BLaER1 treated with 17β-estradiol and CSF1 and Interleukin-3, amounts not matched to agents 10 nM and 100 nM (cell line): ENCODE data around the gene VCAM1.
A peak's percentile ranks its signal among the peaks of the same experiment; 100 is the strongest.

Source experiments
- H3K27ac ChIP-seq, 11 experiments: shearing (Covaris generic); formaldehyde crosslinking; 2 replicates each; pipeline ENCODE4 v1.8.1; 2022
- H3K27me3 ChIP-seq, 11 experiments: shearing (Covaris generic); formaldehyde crosslinking; 2 replicates each; pipeline ENCODE4 v1.8.1; 2022
- H3K36me3 ChIP-seq, 11 experiments: shearing (Covaris generic); formaldehyde crosslinking; 2 replicates each; pipeline ENCODE4 v1.8.1; 2022
- H3K4me1 ChIP-seq, 10 experiments: shearing (Covaris generic); formaldehyde crosslinking; 2 replicates each; pipeline ENCODE4 v1.8.1; 2022
- H3K4me2 ChIP-seq, 11 experiments: shearing (Covaris generic); formaldehyde crosslinking; 2 replicates each; pipeline ENCODE4 v1.8.1; 2022
- H3K4me3 ChIP-seq, 10 experiments: shearing (Covaris generic); formaldehyde crosslinking; 2 replicates each; pipeline ENCODE4 v1.8.1; 2022
- H3K9ac ChIP-seq, 11 experiments: shearing (Covaris generic); formaldehyde crosslinking; 2 replicates each; pipeline ENCODE4 v1.8.1; 2022
- H3K9me3 ChIP-seq, 11 experiments: shearing (Covaris generic); formaldehyde crosslinking; replicated peaks in 1 of 11; 2 replicates each; pipeline ENCODE4 v1.8.1; 2022
- H4K20me1 ChIP-seq, 11 experiments: shearing (Covaris generic); formaldehyde crosslinking; 2 replicates each; pipeline ENCODE4 v1.8.1; 2022
- Cebpa-rat ChIP-seq, 11 experiments: shearing (Covaris generic); IDR thresholded peaks; 2 replicates each; pipeline ENCODE4 v1.8.1; 2022

VCAM1 gene

GRCh38 chr1:100719490-100719889 lies at the start of gene VCAM1:
VCAM1 (plus strand) TSS chr1:100719742; CDS start chr1:100719861, 119 bp downstream.
- no peak for TF ChIP-seq Cebpa-rat (IDR thresholded peaks at IDR 0.05)
- H3K4me3 ChIP-seq: no peak within 1 kb of the TSS
- H3K9ac ChIP-seq: no peak within 1 kb of the TSS

GRCh38 chr1:100670083-100670482 lies 49.5 kb upstream of the VCAM1 start:
- no peaks in the 10 kb centered on the region for H3K36me3 ChIP-seq
- H3K27me3 ChIP-seq: no peaks in the 10 kb centered on the region
- no peak for TF ChIP-seq Cebpa-rat (IDR thresholded peaks at IDR 0.05)
- no peak overlapping the region for H3K4me3 ChIP-seq
- no peak overlapping the region for H3K4me2 ChIP-seq
- peaks cover 0 to 27% (median 0%) of the 10 kb centered on the region in 10 experiments; a peak in 3 of 20 replicates for H3K4me1 ChIP-seq
- H4K20me1 ChIP-seq: no peaks in the 10 kb centered on the region
- H3K9ac ChIP-seq: no peak overlapping the region
- H3K27ac ChIP-seq: no peak overlapping the region
- H3K9me3 ChIP-seq: peaks cover 0 to 7% (median 0%) of the 10 kb centered on the region in 11 experiments; a peak in 1 of 22 replicates

More at GRCh38 chr1:100719490-100719889, at the start of gene VCAM1:
- Histone ChIP-seq H4K20me1 (no peaks in the 10 kb centered on the region), H3K27ac (no peak within 1 kb of the TSS), H3K4me1 (0 out of 20 replicates have a peak, but pooled peaks cover 0 to 3% (median 0%) of the 10 kb centered on the region in 10 experiments), H3K36me3 (no peaks in the 10 kb centered on the region), H3K9me3 (0 out of 22 replicates have a peak, but pooled peaks cover 0 to 5% (median 0%) of the 10 kb centered on the region in 11 experiments), H3K27me3 (no peaks in the 10 kb centered on the region), H3K4me2 (no peak within 1 kb of the TSS)

GRCh38 chr1:100671601-100672000 lies 47.9 kb upstream of the VCAM1 start:
- H3K4me2 ChIP-seq: peak overlapping the region in 2 of 11 experiments; percentile 10 to 16; a peak in 1 of 22 replicates
- H3K9ac ChIP-seq: no peak overlapping the region
- no peaks in the 10 kb centered on the region for H3K36me3 ChIP-seq
- H4K20me1 ChIP-seq: no peaks in the 10 kb centered on the region
- no peaks in the 10 kb centered on the region for H3K27me3 ChIP-seq
- no peak overlapping the region for H3K4me3 ChIP-seq
- peaks cover 0 to 27% (median 0%) of the 10 kb centered on the region in 10 experiments; a peak in 3 of 20 replicates for H3K4me1 ChIP-seq
- H3K9me3 ChIP-seq: peaks cover 0 to 8% (median 0%) of the 10 kb centered on the region in 11 experiments; a peak in 1 of 22 replicates
- H3K27ac ChIP-seq: no peak overlapping the region
- no peak for TF ChIP-seq Cebpa-rat (IDR thresholded peaks at IDR 0.05)

GRCh38 chr1:100683448-100684349 lies 35.8 kb upstream of the VCAM1 start:
- H3K4me3 ChIP-seq: peak overlapping the region in 2 of 10 experiments; percentile 3 to 9; a peak in 2 of 20 replicates
- TF ChIP-seq Cebpa-rat (IDR thresholded peaks at IDR 0.05): no peak
- peak overlapping the region; percentile 10 to 89 (median 54); a peak in 19 of 22 replicates for H3K4me2 ChIP-seq
- H3K4me1 ChIP-seq: peaks cover 9 to 28% (median 15%) of the 10 kb centered on the region in 10 experiments; a peak in 17 of 20 replicates
- H3K9ac ChIP-seq: peak overlapping the region in 1 of 11 experiments; percentile 36; a peak in 2 of 22 replicates
- H3K27ac ChIP-seq: peak overlapping the region in 4 of 11 experiments; percentile 23 to 69 (median 32); a peak in 7 of 22 replicates
- H3K27me3 ChIP-seq: no peaks in the 10 kb centered on the region
- H4K20me1 ChIP-seq: no peaks in the 10 kb centered on the region
- 0 out of 22 replicates have a peak, but pooled peaks cover 0 to 2% (median 0%) of the 10 kb centered on the region in 11 experiments for H3K9me3 ChIP-seq
- no peaks in the 10 kb centered on the region for H3K36me3 ChIP-seq

GRCh38 chr1:100699744-100700143 lies 19.8 kb upstream of the VCAM1 start:
- no peak overlapping the region for H3K9ac ChIP-seq
- TF ChIP-seq Cebpa-rat (IDR thresholded peaks at IDR 0.05): no peak
- no peak overlapping the region for H3K27ac ChIP-seq
- H4K20me1 ChIP-seq: no peaks in the 10 kb centered on the region
- H3K4me1 ChIP-seq: peaks cover 0 to 7% (median 0%) of the 10 kb centered on the region in 10 experiments; a peak in 2 of 20 replicates
- H3K4me2 ChIP-seq: 0 out of 22 replicates have a peak overlapping the region, but pooled peaks of 1 of the 11 experiments have one; percentile 5
- peaks cover 0 to 7% (median 6%) of the 10 kb centered on the region in 11 experiments; a peak in 8 of 22 replicates for H3K9me3 ChIP-seq
- H3K36me3 ChIP-seq: no peaks in the 10 kb centered on the region
- no peaks in the 10 kb centered on the region for H3K27me3 ChIP-seq
- H3K4me3 ChIP-seq: no peak overlapping the region

- no peak overlapping the region for H3K9ac ChIP-seq
- H3K4me1 ChIP-seq: peaks cover 0 to 7% (median 0%) of the 10 kb centered on the region in 10 experiments; a peak in 2 of 20 replicates
- H3K9me3 ChIP-seq: no peaks in the 10 kb centered on the region
- no peaks in the 10 kb centered on the region for H3K27me3 ChIP-seq
- no peaks in the 10 kb centered on the region for H4K20me1 ChIP-seq
- no peak overlapping the region for H3K27ac ChIP-seq
- no peaks in the 10 kb centered on the region for H3K36me3 ChIP-seq
- H3K4me3 ChIP-seq: no peak overlapping the region
- no peak for TF ChIP-seq Cebpa-rat (IDR thresholded peaks at IDR 0.05)
- no peak overlapping the region for H3K4me2 ChIP-seq
Measured at GRCh38 chr1:100700586-100700985, 19.0 kb upstream of the VCAM1 start.

- no peak overlapping the region for H3K4me3 ChIP-seq
- no peaks in the 10 kb centered on the region for H4K20me1 ChIP-seq
- H3K4me2 ChIP-seq: no peak overlapping the region
- no peaks in the 10 kb centered on the region for H3K9me3 ChIP-seq
- no peaks in the 10 kb centered on the region for H3K36me3 ChIP-seq
- peaks cover 0 to 7% (median 0%) of the 10 kb centered on the region in 10 experiments; a peak in 2 of 20 replicates for H3K4me1 ChIP-seq
- H3K27ac ChIP-seq: no peak overlapping the region
- no peak overlapping the region for H3K9ac ChIP-seq
- no peak for TF ChIP-seq Cebpa-rat (IDR thresholded peaks at IDR 0.05)
- no peaks in the 10 kb centered on the region for H3K27me3 ChIP-seq
Measured at GRCh38 chr1:100703052-100703451, 16.5 kb upstream of the VCAM1 start.

- no peak for TF ChIP-seq Cebpa-rat (IDR thresholded peaks at IDR 0.05)
- Histone ChIP-seq H3K4me1 (peaks cover 0 to 7% (median 0%) of the 10 kb centered on the region in 10 experiments; a peak in 2 of 20 replicates), H3K27ac (no peak overlapping the region), H3K36me3 (no peaks in the 10 kb centered on the region), H3K27me3 (no peaks in the 10 kb centered on the region), H4K20me1 (no peaks in the 10 kb centered on the region), H3K4me2 (no peak overlapping the region), H3K9ac (no peak overlapping the region), H3K4me3 (no peak overlapping the region), H3K9me3 (no peaks in the 10 kb centered on the region)
Measured at GRCh38 chr1:100703716-100704115, 15.8 kb upstream of the VCAM1 start.

GRCh38 chr1:100704473-100704872 lies 15.1 kb upstream of the VCAM1 start:
- Histone ChIP-seq H3K4me2 (no peak overlapping the region), H3K27ac (no peak overlapping the region), H3K9me3 (no peaks in the 10 kb centered on the region), H3K27me3 (no peaks in the 10 kb centered on the region), H3K36me3 (no peaks in the 10 kb centered on the region), H3K4me1 (peaks cover 0 to 7% (median 0%) of the 10 kb centered on the region in 10 experiments; a peak in 2 of 20 replicates), H3K4me3 (no peak overlapping the region), H4K20me1 (no peaks in the 10 kb centered on the region), H3K9ac (no peak overlapping the region)
- TF ChIP-seq Cebpa-rat (IDR thresholded peaks at IDR 0.05): no peak
